ENCODE data around the gene MPEG1. TPM values are rescaled to one million over a fixed set of nuclear protein-coding genes. Genes with fewer than 3 reads are reported as not detected.

The MPEG1 gene
- total and polyA plus RNA-seq, 4 donors, result 3.2 to 27.2 (median 16.9) TPM

DNA sequence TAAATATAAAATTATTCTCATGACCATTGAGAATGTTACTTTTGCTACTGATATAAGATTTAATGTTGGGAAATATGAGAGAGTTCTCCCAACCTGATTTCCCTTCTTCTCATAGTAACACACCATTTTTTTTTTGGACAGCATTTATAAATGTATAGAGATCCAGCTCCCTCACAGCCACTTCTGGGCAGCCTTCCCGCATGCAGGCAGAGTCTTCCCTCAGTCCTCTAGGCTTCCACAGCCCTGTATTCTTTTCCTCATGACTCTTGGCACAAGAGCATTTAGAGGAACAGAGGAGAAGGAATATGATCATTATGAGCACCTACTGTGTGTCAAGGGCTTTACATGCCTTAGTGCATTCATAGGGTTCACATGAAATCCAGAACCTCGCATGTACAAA is 31.8 kb downstream of the MPEG1 start:
- Histone ChIP-seq H3K9ac (ENCODE audit: low read depth in 1 of 2, low read length in 2 of 2) (no peak overlapping the region), H3K9me3 (ENCODE audit: control insufficient read depth in 4 of 4, low read length in 3 of 4) (peaks cover 0 to 3% (median 0%) of the 10 kb centered on the region in 4 donors), H3K27me3 (ENCODE audit: control insufficient read depth in 4 of 4, insufficient read depth in 4 of 4, low read length in 3 of 4) (no peaks in the 10 kb centered on the region), H3K27ac (ENCODE audit: low read depth in 1 of 2, low read length in 2 of 2) (no peak overlapping the region), H3K4me1 (ENCODE audit: control insufficient read depth in 4 of 4, insufficient read depth in 4 of 4, low read length in 3 of 4) (peaks cover 7 to 44% (median 34%) of the 10 kb centered on the region in 4 donors), H3K4me3 (ENCODE audit: low read depth in 1 of 3, low read length in 3 of 3) (no peak overlapping the region), H3K36me3 (ENCODE audit: control insufficient read depth in 4 of 4, insufficient read depth in 3 of 4, low read depth in 1 of 4, low read length in 3 of 4) (peaks cover 4 to 22% (median 12%) of the 10 kb centered on the region in 4 donors)
- no peak for DNase-seq (ENCODE audit: low spot score)
- TF ChIP-seq RAD21 (IDR thresholded peaks at IDR 0.05), result no peak
- no peak for TF ChIP-seq TAF1 (conservative IDR thresholded peaks at IDR 0.05)
- TF ChIP-seq, protein P1, sequence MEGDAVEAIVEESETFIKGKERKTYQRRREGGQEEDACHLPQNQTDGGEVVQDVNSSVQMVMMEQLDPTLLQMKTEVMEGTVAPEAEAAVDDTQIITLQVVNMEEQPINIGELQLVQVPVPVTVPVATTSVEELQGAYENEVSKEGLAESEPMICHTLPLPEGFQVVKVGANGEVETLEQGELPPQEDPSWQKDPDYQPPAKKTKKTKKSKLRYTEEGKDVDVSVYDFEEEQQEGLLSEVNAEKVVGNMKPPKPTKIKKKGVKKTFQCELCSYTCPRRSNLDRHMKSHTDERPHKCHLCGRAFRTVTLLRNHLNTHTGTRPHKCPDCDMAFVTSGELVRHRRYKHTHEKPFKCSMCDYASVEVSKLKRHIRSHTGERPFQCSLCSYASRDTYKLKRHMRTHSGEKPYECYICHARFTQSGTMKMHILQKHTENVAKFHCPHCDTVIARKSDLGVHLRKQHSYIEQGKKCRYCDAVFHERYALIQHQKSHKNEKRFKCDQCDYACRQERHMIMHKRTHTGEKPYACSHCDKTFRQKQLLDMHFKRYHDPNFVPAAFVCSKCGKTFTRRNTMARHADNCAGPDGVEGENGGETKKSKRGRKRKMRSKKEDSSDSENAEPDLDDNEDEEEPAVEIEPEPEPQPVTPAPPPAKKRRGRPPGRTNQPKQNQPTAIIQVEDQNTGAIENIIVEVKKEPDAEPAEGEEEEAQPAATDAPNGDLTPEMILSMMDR (IDR thresholded peaks at IDR 0.05; ENCODE audit: low read depth, low read length, missing input control), result no peak
- no peak for TF ChIP-seq HNF4G (IDR thresholded peaks at IDR 0.05)
- no peak for TF ChIP-seq NR2F2 (IDR thresholded peaks at IDR 0.05)
- TF ChIP-seq, protein P2, sequence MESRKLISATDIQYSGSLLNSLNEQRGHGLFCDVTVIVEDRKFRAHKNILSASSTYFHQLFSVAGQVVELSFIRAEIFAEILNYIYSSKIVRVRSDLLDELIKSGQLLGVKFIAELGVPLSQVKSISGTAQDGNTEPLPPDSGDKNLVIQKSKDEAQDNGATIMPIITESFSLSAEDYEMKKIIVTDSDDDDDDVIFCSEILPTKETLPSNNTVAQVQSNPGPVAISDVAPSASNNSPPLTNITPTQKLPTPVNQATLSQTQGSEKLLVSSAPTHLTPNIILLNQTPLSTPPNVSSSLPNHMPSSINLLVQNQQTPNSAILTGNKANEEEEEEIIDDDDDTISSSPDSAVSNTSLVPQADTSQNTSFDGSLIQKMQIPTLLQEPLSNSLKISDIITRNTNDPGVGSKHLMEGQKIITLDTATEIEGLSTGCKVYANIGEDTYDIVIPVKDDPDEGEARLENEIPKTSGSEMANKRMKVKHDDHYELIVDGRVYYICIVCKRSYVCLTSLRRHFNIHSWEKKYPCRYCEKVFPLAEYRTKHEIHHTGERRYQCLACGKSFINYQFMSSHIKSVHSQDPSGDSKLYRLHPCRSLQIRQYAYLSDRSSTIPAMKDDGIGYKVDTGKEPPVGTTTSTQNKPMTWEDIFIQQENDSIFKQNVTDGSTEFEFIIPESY (IDR thresholded peaks at IDR 0.05), result no peak
- no peak for TF ChIP-seq GABPA (IDR thresholded peaks at IDR 0.05 in 1 of 2, conservative IDR thresholded peaks at IDR 0.05 in 1 of 2)
- TF ChIP-seq FOXA1 (IDR thresholded peaks at IDR 0.05), result no peak
- no peak for TF ChIP-seq EGR1 (IDR thresholded peaks at IDR 0.05; ENCODE audit: low read depth in 2 of 2)
- no peak for TF ChIP-seq YY1 (IDR thresholded peaks at IDR 0.05)
- TF ChIP-seq, protein P3, sequence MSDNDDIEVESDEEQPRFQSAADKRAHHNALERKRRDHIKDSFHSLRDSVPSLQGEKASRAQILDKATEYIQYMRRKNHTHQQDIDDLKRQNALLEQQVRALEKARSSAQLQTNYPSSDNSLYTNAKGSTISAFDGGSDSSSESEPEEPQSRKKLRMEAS (IDR thresholded peaks at IDR 0.05), result no peak
- TF ChIP-seq FOXA2 (IDR thresholded peaks at IDR 0.05), result no peak
- TF ChIP-seq, protein P4, sequence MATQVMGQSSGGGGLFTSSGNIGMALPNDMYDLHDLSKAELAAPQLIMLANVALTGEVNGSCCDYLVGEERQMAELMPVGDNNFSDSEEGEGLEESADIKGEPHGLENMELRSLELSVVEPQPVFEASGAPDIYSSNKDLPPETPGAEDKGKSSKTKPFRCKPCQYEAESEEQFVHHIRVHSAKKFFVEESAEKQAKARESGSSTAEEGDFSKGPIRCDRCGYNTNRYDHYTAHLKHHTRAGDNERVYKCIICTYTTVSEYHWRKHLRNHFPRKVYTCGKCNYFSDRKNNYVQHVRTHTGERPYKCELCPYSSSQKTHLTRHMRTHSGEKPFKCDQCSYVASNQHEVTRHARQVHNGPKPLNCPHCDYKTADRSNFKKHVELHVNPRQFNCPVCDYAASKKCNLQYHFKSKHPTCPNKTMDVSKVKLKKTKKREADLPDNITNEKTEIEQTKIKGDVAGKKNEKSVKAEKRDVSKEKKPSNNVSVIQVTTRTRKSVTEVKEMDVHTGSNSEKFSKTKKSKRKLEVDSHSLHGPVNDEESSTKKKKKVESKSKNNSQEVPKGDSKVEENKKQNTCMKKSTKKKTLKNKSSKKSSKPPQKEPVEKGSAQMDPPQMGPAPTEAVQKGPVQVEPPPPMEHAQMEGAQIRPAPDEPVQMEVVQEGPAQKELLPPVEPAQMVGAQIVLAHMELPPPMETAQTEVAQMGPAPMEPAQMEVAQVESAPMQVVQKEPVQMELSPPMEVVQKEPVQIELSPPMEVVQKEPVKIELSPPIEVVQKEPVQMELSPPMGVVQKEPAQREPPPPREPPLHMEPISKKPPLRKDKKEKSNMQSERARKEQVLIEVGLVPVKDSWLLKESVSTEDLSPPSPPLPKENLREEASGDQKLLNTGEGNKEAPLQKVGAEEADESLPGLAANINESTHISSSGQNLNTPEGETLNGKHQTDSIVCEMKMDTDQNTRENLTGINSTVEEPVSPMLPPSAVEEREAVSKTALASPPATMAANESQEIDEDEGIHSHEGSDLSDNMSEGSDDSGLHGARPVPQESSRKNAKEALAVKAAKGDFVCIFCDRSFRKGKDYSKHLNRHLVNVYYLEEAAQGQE (IDR thresholded peaks at IDR 0.05), result no peak
- no peak for TF ChIP-seq RXRA (IDR thresholded peaks at IDR 0.05)
- TF ChIP-seq SP1 (IDR thresholded peaks at IDR 0.05), result no peak
- no peak for TF ChIP-seq HNF4A (conservative IDR thresholded peaks at IDR 0.05)
- TF ChIP-seq, protein P5, sequence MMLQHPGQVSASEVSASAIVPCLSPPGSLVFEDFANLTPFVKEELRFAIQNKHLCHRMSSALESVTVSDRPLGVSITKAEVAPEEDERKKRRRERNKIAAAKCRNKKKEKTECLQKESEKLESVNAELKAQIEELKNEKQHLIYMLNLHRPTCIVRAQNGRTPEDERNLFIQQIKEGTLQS (IDR thresholded peaks at IDR 0.05), result no peak
- 96% methylated on average over 2 of the region's 2 CpGs for WGBS

Data from liver (tissue), 9 donors.